GM19025 (cell line): ENCODE data around the gene GTF2IRD1.
"Not testable (repeated sequence)": the region's sequence is repeated elsewhere in the genome, so short reads cannot be mapped to it uniquely, and the experiment has no call there.

ENCODE experiments used
- ATAC-seq: cut with Tn5 transposase; IDR thresholded peaks from one replicate; pipeline ENCODE4 v1.9.1; 2021; ENCODE audit warnings: mild to moderate bottlenecking, low read depth, moderate library complexity; ENCODE audit not compliant: unreplicated experiment

GTF2IRD1 gene

GRCh38 chr7:74507538-74508319 lies 54.0 kb downstream of the GTF2IRD1 start:
- no peak for ATAC-seq

GRCh38 chr7:74509453-74509852 lies 55.7 kb downstream of the GTF2IRD1 start:
- not testable (repeated sequence) for ATAC-seq

- no peak for ATAC-seq
Observed at GRCh38 chr7:74511345-74511744, 57.6 kb downstream of the GTF2IRD1 start.

GRCh38 chr7:74512762-74513161 lies 59.1 kb downstream of the GTF2IRD1 start:
- no peak for ATAC-seq

GRCh38 chr7:74514131-74514591 lies 60.5 kb downstream of the GTF2IRD1 start:
- ATAC-seq = no peak

- no peak for ATAC-seq
Observed at GRCh38 chr7:74515276-74515675, 61.6 kb downstream of the GTF2IRD1 start.

- ATAC-seq = no peak
Observed at GRCh38 chr7:74516214-74516613, 62.5 kb downstream of the GTF2IRD1 start.

GRCh38 chr7:74518041-74518440 lies 64.3 kb downstream of the GTF2IRD1 start:
- no peak for ATAC-seq

- ATAC-seq = no peak
Observed at GRCh38 chr7:74518654-74519053, 64.9 kb downstream of the GTF2IRD1 start.

GRCh38 chr7:74519395-74519794 lies 65.7 kb downstream of the GTF2IRD1 start:
- no peak for ATAC-seq

GRCh38 chr7:74521855-74522254 lies 68.1 kb downstream of the GTF2IRD1 start:
- no peak for ATAC-seq

GRCh38 chr7:74522281-74522905 lies 68.7 kb downstream of the GTF2IRD1 start:
- ATAC-seq = no peak

GRCh38 chr7:74523015-74523414 lies 69.3 kb downstream of the GTF2IRD1 start:
- ATAC-seq = no peak

GRCh38 chr7:74525140-74525539 lies 71.4 kb downstream of the GTF2IRD1 start:
- ATAC-seq = no peak

GRCh38 chr7:74525881-74526280 lies 72.2 kb downstream of the GTF2IRD1 start:
- ATAC-seq = no peak

GRCh38 chr7:74526780-74527179 lies 73.1 kb downstream of the GTF2IRD1 start:
- ATAC-seq = no peak

- ATAC-seq = no peak
Observed at GRCh38 chr7:74527842-74528241, 74.1 kb downstream of the GTF2IRD1 start.

GRCh38 chr7:74528773-74529172 lies 75.1 kb downstream of the GTF2IRD1 start:
- not testable (repeated sequence) for ATAC-seq

GRCh38 chr7:74535951-74536356 lies 82.2 kb downstream of the GTF2IRD1 start:
- ATAC-seq = no peak

GRCh38 chr7:74541937-74542336 lies 88.2 kb downstream of the GTF2IRD1 start:
- ATAC-seq = not testable (repeated sequence)

GRCh38 chr7:74542558-74543117 lies 88.9 kb downstream of the GTF2IRD1 start:
- ATAC-seq = no peak
